Purkinje cell (primary cell): ENCODE results near the gene TOMM7. TPM values are rescaled to one million over a fixed set of nuclear protein-coding genes. Genes with fewer than 3 reads are reported as not detected.

ENCODE experiments used
- polyA plus RNA-seq: library from polyadenylated mRNA; unstranded; fragments of >200 nt; fragmentation: Nextera tagmentation; gene quantifications from 2 replicates; pipeline ENCODE4 v1.2.1, GENCODE V29; 2014

Gene TOMM7
- 1,220 and 1,382 TPM in 2 replicates for polyA plus RNA-seq

DNA sequence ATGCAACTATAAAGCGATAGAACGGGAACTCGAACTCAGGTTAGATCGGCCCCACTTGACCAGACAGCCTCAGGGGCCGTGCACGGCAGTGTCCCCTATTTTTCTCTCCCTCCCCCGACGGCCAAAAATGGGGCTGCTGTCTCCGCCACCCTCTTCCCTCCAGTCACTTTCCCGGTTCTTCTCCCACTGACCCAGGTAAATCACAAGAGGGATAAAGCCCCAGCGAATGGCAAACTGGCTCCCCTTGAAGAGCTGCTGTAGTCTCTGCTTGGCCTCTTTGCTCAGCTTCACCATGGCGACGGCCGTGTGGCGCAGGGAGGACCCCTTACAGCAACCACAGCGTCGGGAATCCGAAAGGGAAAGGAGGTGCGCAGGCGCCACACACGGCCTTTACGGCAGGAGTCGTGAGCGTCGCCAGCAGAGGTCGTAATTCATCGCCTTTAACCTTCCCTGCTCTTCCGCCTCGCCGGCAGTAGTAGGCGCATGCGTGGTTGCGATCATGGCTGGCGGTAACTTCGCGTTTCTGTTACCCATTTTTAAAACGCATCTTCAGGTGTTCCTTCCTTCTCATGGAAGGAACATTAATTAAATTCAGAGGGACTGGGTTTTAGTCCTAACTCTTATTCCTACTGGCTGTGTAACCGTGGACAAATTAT lies at the start of gene TOMM7:
TSS of gene TOMM7 (minus strand) at position 364 of the 656 bp plus-strand sequence. CDS start at position 294, 70 bp downstream.

Other genes starting within 250 kb of the TOMM7 start
- not detected in 2 replicates for gene IL6, start 95.6 kb downstream of the TOMM7 start, polyA plus RNA-seq
- gene HYCC1, start 191.3 kb upstream of the TOMM7 start, polyA plus RNA-seq, result 3.7 and 12.9 TPM in 2 replicates